IPS-NIHi7 (cell line): Measurements from ENCODE around the gene NSUN7.
A peak's percentile ranks its signal among the peaks of the same experiment; 100 is the strongest.

Source experiments
- DNase-seq: peaks from one replicate; pipeline ENCODE4 v3.0.0; 2012; ENCODE audit warnings: mixed read lengths; ENCODE audit errors: extremely low spot score

NSUN7 gene

GRCh38 chr4:40736910-40737309 is 12.8 kb upstream of the NSUN7 start:
- DNase-seq = peak; percentile 32

GRCh38 chr4:40737879-40738278 is 11.9 kb upstream of the NSUN7 start:
- no peak for DNase-seq

- DNase-seq = no peak
These were observed 10.4 kb upstream of the NSUN7 start for GRCh38 chr4:40739347-40739746.

GRCh38 chr4:40744218-40744617 is 5.5 kb upstream of the NSUN7 start:
- DNase-seq = no peak

- DNase-seq = no peak
These were observed 4.3 kb upstream of the NSUN7 start for GRCh38 chr4:40745285-40745984.

GRCh38 chr4:40747207-40747835 is 2.4 kb upstream of the NSUN7 start:
- no peak for DNase-seq

GRCh38 chr4:40750461-40751258 is 905 bp downstream of the NSUN7 start:
- DNase-seq = peak; percentile 46

- no peak for DNase-seq
These were observed 5.9 kb downstream of the NSUN7 start for GRCh38 chr4:40755616-40756015.

- DNase-seq = no peak
These were observed 13.5 kb downstream of the NSUN7 start for GRCh38 chr4:40763228-40763716.

GRCh38 chr4:40769266-40769665 is 19.5 kb downstream of the NSUN7 start:
- DNase-seq = no peak

- DNase-seq = no peak
These were observed 28.3 kb downstream of the NSUN7 start for GRCh38 chr4:40778090-40778489.

GRCh38 chr4:40782876-40783275 is 33.1 kb downstream of the NSUN7 start:
- DNase-seq = no peak

- DNase-seq = no peak
These were observed 36.0 kb downstream of the NSUN7 start for GRCh38 chr4:40785727-40786126.

GRCh38 chr4:40788331-40788730 is 38.6 kb downstream of the NSUN7 start:
- DNase-seq = no peak

GRCh38 chr4:40789031-40789430 is 39.3 kb downstream of the NSUN7 start:
- no peak for DNase-seq

GRCh38 chr4:40789771-40790170 is 40.0 kb downstream of the NSUN7 start:
- no peak for DNase-seq

GRCh38 chr4:40800064-40800463 is 50.3 kb downstream of the NSUN7 start:
- DNase-seq = no peak

- no peak for DNase-seq
These were observed 54.8 kb downstream of the NSUN7 start for GRCh38 chr4:40804598-40804997.

GRCh38 chr4:40808926-40809457 is 59.2 kb downstream of the NSUN7 start:
- peak; percentile 36 for DNase-seq

- DNase-seq = no peak
These were observed 62.2 kb downstream of the NSUN7 start for GRCh38 chr4:40811956-40812355.

- no peak for DNase-seq
These were observed 62.6 kb downstream of the NSUN7 start for GRCh38 chr4:40812386-40812785.

- no peak for DNase-seq
These were observed 63.1 kb downstream of the NSUN7 start for GRCh38 chr4:40812856-40813255.
